ENCODE data around the gene CCDC78.

DNA sequence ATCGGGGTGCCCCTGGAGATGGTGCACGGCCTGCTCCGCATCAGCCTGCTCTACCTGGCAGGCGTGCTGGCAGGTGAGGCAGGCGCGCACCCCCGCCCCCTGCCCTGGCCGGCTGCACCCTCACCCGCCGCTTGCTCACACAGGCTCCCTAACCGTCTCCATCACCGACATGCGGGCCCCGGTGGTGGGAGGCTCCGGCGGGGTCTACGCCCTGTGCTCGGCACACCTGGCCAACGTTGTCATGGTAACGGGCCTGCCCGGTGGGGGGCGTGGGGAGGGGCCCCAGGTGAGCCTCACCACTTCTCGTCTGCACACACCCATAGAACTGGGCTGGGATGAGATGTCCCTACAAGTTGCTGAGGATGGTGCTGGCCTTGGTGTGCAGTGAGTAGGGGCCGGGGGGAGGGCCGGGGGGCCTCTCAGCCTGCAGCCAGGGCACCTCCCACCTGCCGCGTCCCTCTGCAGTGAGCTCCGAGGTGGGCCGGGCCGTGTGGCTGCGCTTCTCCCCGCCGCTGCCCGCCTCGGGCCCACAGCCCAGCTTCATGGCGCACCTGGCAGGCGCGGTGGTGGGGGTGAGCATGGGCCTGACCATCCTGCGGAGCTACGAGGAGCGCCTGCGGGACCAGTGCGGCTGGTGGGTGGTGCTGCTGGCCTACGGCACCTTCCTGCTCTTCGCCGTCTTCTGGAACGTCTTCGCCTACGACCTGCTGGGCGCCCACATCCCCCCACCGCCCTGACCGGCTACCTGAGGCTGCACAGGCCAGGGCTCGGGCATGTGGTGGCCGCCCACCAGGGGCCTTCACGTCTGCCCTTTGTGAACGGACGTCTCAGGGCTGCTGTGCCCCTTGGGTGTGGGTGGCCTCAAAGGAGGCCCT is 48.7 kb downstream of the CCDC78 start:
- no peak for TF ChIP-seq POLR2A (IDR thresholded peaks at IDR 0.05)
- TF ChIP-seq, protein P1, sequence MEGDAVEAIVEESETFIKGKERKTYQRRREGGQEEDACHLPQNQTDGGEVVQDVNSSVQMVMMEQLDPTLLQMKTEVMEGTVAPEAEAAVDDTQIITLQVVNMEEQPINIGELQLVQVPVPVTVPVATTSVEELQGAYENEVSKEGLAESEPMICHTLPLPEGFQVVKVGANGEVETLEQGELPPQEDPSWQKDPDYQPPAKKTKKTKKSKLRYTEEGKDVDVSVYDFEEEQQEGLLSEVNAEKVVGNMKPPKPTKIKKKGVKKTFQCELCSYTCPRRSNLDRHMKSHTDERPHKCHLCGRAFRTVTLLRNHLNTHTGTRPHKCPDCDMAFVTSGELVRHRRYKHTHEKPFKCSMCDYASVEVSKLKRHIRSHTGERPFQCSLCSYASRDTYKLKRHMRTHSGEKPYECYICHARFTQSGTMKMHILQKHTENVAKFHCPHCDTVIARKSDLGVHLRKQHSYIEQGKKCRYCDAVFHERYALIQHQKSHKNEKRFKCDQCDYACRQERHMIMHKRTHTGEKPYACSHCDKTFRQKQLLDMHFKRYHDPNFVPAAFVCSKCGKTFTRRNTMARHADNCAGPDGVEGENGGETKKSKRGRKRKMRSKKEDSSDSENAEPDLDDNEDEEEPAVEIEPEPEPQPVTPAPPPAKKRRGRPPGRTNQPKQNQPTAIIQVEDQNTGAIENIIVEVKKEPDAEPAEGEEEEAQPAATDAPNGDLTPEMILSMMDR (IDR thresholded peaks at IDR 0.05) = no peak
